Astrocyte of the hippocampus (primary cell): ENCODE data around the gene TTYH2.

Experiments
- DNase-seq: peaks from one replicate; pipeline ENCODE4 v3.0.0; 2011; ENCODE audit warnings: low read depth, low spot score

TTYH2 gene

DNA sequence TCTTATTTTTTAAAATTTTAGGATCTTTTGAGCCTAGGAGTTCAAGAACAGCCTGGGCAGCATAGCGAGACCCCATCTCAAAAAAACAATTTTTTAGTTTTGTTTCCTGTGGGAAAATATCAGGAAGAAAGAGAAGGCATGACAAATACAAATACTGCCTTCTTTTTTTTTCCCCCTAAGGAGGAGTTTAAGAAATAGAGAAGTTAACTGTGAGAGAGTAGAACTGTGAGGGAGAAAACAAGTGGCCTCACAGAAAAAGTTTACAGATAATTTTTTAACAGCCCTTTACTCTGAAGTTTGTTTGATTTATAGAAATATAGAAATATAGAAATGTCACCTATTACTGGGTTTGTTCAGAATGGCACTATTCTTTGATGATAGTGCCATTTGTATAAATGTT is 21.1 kb downstream of the TTYH2 start:
- no peak for DNase-seq

DNA sequence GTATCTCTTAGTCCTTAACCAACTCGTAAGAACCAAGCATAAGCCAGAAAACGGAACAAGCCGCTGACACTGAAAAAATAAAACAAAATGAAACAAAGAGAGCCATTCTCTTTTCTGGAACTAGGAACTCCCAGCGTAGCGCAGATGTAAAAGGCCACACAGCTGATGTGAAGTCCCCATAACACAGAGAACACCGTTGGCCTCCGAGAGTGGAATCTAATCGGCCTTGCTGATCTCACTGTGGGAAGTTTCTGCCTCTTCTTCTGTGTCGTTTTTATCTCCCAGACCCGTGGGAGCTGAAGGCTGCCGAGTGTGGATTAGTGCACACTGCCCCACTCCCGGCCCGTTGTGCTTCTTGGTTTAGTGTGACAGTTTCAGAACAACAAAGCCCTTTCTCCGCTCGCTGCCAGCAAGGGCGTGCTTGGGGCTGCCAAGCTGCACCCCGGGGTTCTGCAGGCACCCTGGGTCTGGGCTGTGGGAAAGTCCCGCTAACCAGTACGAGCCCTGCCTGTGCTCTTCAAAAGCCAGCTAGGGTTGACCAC is 21.7 kb downstream of the TTYH2 start:
- no peak for DNase-seq

DNA sequence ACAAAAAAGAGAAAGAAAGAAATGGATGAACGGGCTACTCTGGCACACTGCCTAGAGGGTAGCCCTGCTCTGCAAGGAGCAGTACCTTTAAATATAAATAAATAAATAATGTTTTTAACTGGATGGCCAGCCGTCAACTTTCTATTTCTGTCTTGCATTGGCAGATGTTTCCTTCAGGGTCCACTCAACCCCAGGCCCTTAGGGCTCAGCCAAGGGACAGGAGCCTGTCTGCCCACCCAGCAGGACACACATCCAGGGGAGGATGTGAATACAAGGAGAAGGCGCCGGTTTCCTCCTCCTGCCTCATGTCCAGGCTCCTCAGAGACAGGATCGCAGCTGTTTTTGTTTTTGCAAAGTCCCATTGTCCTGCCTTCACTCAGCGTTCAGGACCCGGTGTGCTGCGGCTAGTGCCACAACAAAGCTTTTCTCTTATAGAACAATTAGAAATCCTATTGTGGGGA is 22.6 kb downstream of the TTYH2 start:
- DNase-seq: no peak

DNA sequence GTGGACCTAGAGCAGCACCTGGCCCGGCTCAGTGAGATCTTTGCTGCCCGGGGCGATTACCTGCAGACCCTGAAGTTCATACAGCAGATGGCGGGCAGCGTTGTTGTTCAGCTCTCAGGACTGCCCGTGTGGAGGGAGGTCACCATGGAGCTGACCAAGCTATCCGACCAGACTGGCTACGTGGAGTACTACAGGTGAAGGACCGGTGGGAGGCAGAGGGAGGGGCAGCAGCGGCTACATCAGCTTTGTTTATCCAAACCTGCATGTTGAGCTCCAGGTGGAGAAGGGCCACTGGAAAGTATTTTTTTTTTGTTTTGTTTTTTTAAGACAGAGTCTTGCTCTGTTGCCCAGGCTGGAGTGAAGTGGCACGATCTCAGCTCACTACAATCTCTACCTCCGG is 23.9 kb downstream of the TTYH2 start:
- no peak for DNase-seq

DNA sequence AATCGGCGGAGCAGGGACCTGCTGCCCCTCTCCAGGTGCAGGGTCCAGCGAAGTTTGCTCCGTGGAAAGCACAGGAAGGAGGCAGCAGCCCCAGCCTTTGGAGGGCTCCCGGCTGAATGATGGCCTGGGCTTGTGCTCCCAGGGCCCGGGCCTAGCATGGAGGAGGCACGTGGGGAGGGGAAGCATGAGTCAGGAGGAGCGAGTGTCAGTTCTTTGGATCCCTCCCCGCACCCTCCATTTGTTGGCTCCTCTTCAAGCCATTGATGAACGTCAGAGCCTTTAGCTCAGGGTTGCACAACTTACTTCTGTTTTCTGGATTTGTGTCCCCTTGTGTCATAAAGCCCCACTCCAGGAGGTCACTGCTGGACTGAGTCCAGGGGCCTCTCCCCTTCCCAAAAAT is 25.8 kb downstream of the TTYH2 start:
- DNase-seq: no peak

DNA sequence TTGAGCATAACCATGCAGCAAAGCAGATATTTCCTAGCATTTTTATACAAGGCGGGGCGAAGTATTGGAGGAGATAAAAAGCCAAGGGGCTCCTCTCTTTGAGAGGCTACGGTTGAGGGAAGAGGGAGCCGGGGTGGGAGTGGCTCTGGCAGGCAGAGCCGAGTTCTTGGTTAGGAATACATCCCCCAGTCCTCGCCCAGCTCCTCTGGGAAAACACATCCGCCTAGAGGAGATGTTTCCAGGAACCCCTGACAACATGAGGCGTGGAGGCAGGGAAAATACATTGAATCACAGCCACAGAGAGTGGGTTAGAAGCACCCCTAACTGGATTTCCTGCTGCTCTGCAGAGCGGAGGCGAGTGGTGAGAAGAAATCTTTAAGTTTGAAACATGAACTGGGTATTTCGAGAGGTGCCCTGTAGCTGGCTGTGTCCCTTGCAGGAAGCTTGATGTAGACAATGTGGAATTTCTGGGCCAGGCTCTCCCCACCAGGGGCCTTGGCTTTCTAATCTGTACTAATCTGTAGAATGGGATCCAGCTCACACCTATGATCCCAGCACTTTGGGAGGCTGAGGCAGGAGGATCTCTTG is 27.3 kb downstream of the TTYH2 start:
- no peak for DNase-seq

DNA sequence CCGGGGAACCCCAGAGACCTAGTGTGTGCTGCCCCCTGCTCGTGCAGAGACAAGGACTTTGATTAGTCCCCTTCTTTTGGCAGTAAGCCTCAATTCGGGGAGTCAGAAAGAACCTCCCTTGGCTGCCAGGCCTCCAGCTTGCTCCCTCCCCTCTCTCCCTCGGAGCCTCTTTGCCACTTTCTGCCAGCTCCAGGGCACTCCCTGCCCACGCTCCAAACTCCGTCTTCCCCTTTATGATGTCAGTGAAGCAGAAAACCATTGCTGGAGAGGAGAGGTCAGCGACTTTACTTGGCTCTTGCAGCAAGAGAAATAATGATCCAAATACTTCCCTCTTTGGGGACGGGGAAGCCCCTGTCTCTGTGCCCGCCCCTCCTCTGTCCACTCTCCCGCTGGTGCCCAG is 28.1 kb downstream of the TTYH2 start:
- DNase-seq: no peak

DNA sequence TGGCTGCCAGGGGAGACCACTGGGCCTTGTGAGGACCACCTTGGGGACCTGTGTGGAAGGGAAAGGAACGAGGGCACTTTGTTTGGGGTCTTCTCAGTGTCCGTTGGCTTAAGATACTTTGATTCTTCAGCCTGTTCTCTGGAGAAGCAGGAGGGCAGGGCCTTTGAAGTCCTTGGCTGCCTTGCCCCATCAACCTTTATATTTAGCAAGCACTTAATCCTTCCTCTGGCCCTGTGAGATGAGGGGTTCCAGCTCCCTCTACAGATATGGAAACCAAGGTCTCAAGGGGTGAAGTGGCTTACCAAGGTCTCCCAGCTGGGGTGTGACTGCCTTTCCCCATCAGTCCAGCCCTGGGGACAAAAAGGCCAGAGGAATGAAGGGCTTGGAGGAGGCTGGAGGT is 28.5 kb downstream of the TTYH2 start:
- DNase-seq: no peak

DNA sequence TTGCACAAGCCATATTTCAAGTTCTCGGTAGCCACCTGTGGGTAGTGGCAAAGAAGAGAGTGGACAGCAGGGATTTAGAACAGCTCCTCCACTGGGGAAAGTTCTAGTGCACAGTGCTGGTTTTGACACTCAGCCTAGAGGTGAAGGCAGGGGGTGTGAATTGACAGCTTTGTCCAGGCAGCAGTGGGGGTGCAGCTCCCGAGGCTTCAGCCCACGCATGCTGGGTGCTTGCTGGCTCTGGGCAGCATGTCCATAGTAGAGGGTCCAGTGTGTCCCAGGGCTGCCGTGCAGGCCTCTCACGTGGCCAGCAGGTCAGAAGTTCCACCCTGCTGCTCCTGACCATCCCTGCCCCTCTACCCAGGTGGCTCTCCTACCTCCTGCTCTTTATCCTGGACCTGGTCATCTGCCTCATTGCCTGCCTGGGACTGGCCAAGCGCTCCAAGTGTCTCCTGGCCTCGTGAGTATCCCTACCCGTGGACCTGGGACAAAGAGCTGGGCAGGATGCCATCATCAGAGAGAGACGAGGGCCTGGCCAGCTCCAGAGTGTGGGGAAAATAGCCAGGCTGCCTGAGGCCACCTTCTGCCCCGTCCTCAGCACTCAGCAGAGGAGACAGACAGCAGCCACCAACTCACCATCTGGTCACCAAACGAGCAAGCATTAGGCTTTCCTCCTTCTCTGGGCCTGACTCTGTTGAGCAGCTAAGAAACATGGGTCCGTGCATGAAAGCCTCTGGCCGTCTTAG is 29.8 kb downstream of the TTYH2 start:
- DNase-seq: peak; percentile 37

DNA sequence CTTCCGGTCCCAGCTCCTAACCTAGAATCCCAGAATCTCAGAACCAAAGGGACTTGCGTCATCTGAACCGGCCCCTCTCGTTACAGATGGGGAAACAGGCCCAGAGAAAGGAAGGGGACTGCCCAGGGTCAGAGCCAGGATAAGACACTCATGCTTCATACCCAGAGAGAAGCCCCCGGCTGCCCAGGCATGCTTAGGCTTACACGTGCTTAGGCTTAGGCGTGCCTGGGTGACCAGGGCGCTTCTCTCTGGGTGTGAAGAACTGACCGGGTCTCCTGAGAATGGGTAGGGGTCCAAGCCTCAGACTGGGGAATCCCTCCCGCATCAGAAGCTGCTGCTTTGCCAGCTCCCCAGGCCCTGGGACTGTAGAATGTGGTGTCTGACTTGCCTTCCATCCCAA is 30.8 kb downstream of the TTYH2 start:
- no peak for DNase-seq

DNA sequence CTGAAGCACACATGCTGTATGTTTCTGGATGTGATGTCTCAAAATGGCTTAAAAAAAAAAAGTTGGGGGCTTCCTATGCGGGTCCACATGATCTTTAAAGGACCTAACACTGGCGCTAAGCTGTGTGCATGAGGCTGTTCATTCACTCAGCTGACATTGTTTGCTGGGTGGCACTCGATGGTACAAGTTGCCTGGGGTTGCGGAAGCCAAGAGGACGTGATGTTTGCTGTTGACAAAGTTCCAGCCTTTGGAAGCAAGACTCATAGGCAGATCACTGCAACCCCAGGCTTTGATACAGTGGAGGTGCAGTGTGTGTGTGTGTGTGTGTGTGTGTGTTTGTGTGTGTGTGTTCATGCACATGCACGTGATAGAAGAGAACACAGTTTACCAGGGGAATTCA is 31.2 kb downstream of the TTYH2 start:
- no peak for DNase-seq

DNA sequence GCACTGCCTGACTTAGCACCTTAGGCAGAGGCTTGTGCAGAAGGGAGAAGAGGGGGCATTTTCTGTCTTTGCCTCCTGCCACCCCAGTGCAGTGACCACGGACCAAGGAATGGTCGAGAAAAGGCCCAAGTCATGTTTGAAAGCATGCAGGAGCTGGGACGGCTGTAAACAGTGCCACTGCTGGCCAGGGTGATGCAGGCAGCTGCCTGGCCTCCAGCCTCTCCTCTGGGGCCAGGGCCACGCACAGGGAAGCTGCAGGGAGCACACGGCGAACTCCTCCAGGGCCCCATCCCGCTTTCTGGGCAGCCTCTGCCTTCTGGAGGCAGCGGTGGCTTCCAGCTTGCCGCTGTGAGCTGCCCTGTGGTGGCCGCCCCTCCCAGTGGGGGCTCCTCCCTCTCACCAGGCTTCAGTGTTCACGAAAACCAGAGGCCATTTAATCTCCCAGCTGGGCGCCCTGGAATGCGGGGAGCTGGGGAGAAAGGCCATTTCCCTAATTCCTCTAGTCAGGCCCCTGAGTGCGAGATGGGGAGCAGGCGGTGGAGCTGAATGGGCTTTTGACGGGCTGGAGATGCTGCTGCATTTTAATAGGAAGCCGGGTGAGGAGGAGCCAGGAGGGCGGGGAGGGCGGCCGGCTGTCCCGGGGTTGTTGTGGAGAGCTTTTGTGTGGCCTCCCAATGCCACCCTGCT is 31.9 kb downstream of the TTYH2 start:
- peak; percentile 54 for DNase-seq

DNA sequence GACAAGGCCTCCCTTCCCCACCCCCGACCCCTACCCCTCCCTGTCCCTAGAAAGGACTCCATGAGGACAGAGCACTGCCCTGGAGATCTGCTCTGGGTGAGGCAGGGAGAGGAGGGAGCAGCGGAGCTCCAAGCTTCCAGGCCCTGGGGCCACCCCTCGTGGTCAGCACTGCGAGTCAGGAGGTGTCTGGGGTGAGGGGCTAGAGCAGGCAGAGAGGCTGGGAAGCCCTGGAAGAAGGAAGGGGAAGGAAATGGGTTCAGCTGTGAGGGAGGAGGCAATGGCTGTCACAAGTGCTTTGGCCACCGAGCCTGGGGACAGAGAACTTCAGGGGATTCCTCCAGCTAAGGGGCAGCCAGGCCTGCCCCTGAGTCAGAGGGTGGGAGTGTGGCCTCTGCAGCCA is 32.5 kb downstream of the TTYH2 start:
- no peak for DNase-seq

DNA sequence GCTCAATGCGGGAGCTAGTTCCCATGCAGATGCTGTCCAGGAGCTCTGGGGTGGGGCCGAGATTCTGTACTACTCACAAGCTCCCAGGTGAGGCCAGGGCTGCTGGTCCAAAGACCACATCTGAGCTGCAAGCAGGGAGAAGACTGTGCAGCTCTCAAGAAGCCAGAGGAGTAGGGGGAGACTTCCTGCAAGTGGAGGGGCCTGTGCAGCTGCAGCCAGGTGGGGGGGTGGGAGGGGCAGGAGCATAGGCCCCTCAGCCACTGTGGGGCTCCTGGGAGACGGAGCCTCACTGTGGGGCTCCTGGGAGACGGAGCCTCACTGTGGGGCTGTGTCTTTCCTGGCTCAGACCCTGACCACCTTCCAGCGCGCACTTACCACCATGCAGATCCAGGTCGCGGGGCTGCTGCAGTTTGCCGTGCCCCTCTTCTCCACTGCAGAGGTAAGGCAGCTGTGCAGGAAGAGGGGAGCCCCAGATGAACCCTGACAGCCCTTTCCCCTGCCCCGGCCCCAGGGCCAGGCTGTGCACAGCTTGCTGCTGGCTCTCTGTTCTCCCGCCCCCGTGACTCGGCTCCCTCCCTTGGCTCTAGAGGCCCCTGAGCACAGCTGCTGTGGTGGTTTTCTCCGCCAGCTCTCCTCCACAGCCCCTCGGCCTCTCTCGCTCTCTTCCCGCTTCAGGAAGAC is 36.4 kb downstream of the TTYH2 start:
- no peak for DNase-seq

DNA sequence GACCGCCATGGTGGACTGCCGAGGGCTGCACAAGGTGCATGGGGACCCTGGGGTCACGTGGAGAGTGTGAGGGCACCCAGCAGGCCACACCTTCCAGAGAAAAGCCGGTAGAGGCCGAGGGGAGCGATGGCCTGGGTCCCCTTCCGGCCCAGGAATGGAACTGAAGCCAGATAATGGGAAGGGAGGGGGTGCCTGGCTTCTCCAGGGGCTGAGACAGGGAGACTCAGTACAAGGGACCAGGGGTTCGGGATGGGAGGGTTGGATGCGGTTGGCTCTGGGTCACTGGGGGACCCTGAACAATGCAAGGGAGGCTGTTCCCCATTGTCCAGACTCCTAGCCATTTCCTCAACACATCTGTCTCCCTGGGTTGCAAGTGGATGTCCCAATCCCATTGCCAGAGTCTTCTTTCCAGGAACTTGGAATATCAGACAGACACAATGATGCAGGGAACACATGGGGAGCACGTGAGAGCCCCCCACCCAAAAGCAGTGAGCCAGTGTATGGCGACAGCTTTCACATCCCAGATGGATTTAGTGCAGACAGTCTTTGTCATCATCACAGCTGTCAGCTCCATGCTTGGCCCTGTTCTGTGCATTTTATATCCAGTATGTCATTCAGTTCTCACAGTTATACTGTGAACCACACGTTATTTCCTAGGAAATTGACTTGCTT is 37.1 kb downstream of the TTYH2 start:
- DNase-seq: no peak

DNA sequence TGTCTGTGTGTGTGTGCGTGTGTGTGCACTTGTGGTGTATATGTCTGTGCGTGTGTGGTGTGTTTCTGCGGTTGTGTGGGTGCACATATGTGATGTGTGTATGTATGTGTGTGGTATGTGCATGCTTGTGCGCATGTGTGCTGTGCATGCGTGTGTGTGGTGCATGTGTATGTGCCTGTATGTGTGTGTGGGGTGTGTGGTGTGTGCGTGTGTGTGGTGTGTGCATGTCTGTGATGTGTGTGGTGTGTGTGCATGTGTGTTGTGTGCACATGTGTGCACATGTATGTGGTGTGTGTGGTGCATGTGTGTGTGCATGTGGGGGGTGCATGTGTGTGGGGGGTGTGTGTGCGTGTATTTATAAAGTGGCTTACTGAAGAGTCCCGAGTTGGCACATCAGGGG is 37.7 kb downstream of the TTYH2 start:
- DNase-seq: no peak

DNA sequence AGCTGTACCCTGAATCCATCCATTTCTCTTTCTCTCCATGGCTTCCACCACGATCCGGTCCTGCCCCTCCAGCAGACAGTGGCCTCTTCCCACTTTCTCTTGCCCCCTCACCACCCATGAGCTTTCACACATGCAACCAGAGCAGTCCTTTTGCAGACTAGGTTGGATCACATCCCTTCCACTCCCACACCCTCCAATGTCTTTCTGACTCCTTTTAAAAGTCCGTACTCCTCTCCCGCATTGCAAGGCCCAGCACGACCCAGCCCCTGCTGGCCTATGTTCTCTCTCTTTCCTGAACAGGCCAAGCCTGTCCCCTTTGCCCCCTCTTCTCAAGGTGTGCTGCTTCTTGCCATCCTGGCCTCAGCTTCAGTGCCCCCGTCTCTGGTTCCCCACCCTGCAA is 38.2 kb downstream of the TTYH2 start:
- DNase-seq: no peak

DNA sequence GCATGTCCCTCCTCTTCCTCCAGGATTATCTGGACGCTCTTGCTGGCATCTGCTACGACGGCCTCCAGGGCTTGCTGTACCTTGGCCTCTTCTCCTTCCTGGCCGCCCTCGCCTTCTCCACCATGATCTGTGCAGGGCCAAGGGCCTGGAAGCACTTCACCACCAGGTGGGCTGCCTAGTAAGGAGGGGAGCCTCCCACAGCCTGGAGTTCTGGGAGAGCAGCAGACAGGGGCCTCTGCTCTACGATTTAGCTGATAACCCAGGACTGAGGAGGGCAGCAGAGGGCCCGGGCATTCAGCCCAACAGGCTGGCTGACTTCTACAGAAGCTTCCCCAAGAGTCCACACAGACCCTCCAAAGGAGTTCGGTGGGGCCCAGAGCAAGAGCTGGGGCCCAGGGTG is 38.8 kb downstream of the TTYH2 start:
- DNase-seq: no peak

DNA sequence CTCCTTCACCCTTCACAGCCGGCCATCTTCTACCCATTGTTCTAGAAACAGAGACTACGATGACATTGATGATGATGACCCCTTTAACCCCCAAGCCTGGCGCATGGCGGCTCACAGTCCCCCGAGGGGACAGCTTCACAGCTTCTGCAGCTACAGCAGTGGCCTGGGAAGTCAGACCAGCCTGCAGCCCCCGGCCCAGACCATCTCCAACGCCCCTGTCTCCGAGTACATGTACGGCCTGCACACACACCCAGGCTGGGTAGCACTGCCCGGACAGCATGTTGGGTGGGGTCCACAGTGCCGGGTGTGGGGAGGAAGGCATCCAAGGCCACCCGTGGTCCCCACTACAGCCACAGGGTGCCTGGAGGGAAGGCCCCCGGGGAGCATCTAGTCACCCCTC is 39.7 kb downstream of the TTYH2 start:
- no peak for DNase-seq

DNA sequence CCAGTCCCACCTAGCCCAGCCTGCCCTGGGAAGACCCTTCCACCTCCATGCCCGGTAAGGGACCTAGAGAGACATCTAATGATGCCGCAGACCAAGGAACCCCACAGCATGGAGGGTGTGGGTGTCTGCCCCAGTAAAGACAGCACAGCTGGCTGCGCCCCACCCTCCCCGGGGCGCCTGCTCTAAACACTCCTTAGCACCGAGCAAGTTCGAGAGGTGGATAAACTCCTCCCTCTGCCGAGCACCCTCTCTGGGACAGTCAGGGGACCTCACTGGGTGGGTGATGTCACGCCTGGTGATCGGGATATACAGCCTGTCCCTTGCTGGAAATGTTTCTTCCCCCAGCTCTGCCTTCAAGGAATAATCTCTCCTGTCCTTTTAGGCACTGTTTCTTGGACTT is 43.9 kb downstream of the TTYH2 start:
- DNase-seq: no peak

DNA sequence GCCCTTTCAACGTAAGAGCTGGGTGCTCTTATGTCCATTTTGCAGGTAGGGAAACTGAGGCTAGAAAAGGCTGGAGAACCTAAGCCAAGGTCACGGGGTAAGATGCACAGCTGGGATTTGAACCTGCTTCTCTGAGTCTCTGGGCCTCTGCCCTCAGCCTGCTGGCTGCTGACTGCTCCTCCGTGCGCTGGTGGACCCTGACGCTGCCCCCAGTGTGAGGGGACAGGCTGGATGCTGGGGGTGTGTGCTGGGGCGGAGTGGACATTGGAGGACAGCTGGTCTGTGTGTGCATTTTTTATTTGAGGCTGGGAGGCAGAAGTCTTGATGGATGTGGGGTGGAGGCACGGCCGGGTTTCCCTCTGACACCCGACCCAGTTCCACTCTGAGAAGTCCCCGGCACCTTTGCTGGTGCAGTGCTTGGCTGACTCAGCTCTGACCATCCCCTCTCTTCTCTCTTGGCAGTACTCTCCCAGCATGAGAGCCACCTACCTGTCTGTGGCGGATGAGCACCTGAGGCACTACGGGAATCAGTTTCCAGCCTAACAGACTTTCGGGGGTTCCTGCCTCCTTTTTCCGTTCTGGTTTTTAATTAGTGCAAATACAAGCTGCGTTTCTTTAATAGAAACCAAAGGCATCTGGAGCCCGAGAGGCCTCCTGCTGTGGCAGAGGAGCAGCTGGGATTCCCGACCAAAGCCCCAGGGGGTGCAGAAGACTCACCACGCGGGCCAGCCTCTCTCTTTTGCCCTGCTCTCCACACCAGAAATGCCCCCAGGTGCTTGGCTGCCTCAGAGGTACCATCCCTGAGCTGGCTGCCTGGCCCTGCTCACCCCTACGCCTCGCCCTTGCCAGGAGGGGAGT is 46.5 kb downstream of the TTYH2 start:
- no peak for DNase-seq
